ENCODE data around the gene PCDHGA7.
"Not testable (repeated sequence)": the region's sequence is repeated elsewhere in the genome, so short reads cannot be mapped to it uniquely, and the experiment has no call there.

The PCDHGA7 gene

DNA sequence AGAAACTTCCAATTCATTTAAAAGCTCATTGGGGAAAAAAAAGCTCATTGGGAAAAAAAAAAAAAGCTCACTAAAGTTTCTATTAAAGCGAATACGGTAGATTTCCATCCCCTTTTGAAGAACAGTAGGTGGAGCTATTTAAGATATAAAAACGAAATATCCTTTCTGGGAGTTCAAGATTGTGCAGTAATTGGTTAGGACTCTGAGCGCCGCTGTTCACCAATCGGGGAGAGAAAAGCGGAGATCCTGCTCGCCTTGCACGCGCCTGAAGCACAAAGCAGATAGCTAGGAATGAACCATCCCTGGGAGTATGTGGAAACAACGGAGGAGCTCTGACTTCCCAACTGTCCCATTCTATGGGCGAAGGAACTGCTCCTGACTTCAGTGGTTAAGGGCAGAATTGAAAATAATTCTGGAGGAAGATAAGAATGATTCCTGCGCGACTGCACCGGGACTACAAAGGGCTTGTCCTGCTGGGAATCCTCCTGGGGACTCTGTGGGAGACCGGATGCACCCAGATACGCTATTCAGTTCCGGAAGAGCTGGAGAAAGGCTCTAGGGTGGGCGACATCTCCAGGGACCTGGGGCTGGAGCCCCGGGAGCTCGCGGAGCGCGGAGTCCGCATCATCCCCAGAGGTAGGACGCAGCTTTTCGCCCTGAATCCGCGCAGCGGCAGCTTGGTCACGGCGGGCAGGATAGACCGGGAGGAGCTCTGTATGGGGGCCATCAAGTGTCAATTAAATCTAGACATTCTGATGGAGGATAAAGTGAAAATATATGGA, 48.0 kb downstream of the PCDHGA7 start, which contains the start of gene PCDHGA12:
Gene PCDHGA12 (plus strand): TSS at position 176 of the 782 bp plus-strand sequence. CDS start 253 bp downstream, at position 429.
- no peak for DNase-seq (ENCODE audit: low read depth)

GRCh38 chr5:141431286-141431685, 48.7 kb downstream of the PCDHGA7 start:
- DNase-seq (ENCODE audit: low read depth): no peak

GRCh38 chr5:141432308-141432707, 49.8 kb downstream of the PCDHGA7 start:
- DNase-seq (ENCODE audit: low read depth): not testable (repeated sequence)

GRCh38 chr5:141432726-141433125, 50.2 kb downstream of the PCDHGA7 start:
- not testable (repeated sequence) for DNase-seq (ENCODE audit: low read depth)

- DNase-seq (ENCODE audit: low read depth): no peak
Measured at GRCh38 chr5:141434006-141434405, 51.5 kb downstream of the PCDHGA7 start.

Data from stimulated activated CD8-positive, alpha-beta memory T cell treated with anti-CD3 and anti-CD28 coated beads, Interleukin-4, amount 100 ng/mL, for 24 hours (primary cell).